ENCODE data around the gene E2F1.

Gene E2F1

GRCh38 chr20:33650753-33651561 is 35.2 kb downstream of the E2F1 start:
- H3K4me3 ChIP-seq (ENCODE audit: low read depth, low read length): no peak overlapping the region
- TF ChIP-seq, protein P1, sequence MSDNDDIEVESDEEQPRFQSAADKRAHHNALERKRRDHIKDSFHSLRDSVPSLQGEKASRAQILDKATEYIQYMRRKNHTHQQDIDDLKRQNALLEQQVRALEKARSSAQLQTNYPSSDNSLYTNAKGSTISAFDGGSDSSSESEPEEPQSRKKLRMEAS (IDR thresholded peaks at IDR 0.05; ENCODE audit: low read depth, low read length): no peak
- no peak for TF ChIP-seq POLR2A (IDR thresholded peaks at IDR 0.05; ENCODE audit: extremely low read depth, insufficient read length)
- TF ChIP-seq MYC (IDR thresholded peaks at IDR 0.05; ENCODE audit: low read depth, low read length): no peak
- TF ChIP-seq CTCF (IDR thresholded peaks at IDR 0.05; ENCODE audit: low read depth, low read length): no peak
- DNase-seq (ENCODE audit: low read depth): no peak

DNA sequence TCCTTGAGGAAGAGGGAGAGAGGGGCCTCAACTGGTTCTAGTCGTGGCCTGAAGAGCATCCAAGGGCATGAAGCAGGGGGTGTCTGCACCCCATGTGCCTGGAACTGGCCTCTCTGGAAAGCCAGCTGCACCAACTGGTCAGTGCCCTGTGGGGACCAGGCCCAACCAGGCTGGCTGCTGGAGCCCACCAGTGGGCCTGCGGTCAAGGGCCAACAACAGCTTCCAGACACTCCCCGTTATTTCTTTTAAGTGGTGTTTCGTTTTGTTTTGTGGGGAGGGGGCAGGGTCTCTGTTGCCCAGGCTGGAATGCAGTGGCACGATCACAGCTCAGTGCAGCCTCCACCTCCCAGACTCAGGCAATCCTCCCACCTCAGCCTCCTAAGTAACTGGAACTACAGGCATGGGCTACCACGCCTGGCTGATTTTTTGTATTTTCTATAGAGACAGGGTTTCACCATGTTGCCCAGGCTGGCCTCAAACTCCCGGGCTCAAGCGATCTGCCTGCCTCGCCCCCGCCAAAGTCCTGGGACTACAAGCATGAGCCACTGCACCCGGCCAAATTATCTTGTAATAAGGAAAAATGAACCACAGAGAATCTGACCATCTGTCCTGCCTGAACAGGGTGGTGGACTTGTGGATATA is 36.0 kb downstream of the E2F1 start:
- no peak for DNase-seq (ENCODE audit: low read depth)
- TF ChIP-seq CTCF (IDR thresholded peaks at IDR 0.05; ENCODE audit: low read depth, low read length): no peak
- TF ChIP-seq POLR2A (IDR thresholded peaks at IDR 0.05; ENCODE audit: extremely low read depth, insufficient read length): no peak
- TF ChIP-seq, protein P1 (IDR thresholded peaks at IDR 0.05; ENCODE audit: low read depth, low read length): no peak
- no peak for TF ChIP-seq MYC (IDR thresholded peaks at IDR 0.05; ENCODE audit: low read depth, low read length)
- no peak overlapping the region for H3K4me3 ChIP-seq (ENCODE audit: low read depth, low read length)

- H3K4me3 ChIP-seq (ENCODE audit: low read depth, low read length): no peak overlapping the region
- DNase-seq (ENCODE audit: low read depth): no peak
- no peak for TF ChIP-seq MYC (IDR thresholded peaks at IDR 0.05; ENCODE audit: low read depth, low read length)
- TF ChIP-seq CTCF (IDR thresholded peaks at IDR 0.05; ENCODE audit: low read depth, low read length): no peak
- TF ChIP-seq POLR2A (IDR thresholded peaks at IDR 0.05; ENCODE audit: extremely low read depth, insufficient read length): no peak
- TF ChIP-seq, protein P1 (IDR thresholded peaks at IDR 0.05; ENCODE audit: low read depth, low read length): no peak
Measured at GRCh38 chr20:33649201-33649681, 36.9 kb downstream of the E2F1 start.

GRCh38 chr20:33648396-33649004 is 37.7 kb downstream of the E2F1 start:
- no peak overlapping the region for H3K4me3 ChIP-seq (ENCODE audit: low read depth, low read length)

More at GRCh38 chr20:33648396-33649004, 37.7 kb downstream of the E2F1 start:
- no peak for DNase-seq (ENCODE audit: low read depth)
- TF ChIP-seq, protein P1 (IDR thresholded peaks at IDR 0.05; ENCODE audit: low read depth, low read length): no peak
- TF ChIP-seq POLR2A (IDR thresholded peaks at IDR 0.05; ENCODE audit: extremely low read depth, insufficient read length) (no peak), CTCF (IDR thresholded peaks at IDR 0.05; ENCODE audit: low read depth, low read length) (no peak), MYC (IDR thresholded peaks at IDR 0.05; ENCODE audit: low read depth, low read length) (no peak)

Data from NB4 (cell line).